ENCODE results near the gene MOB1B. TPM values are rescaled to one million over a fixed set of nuclear protein-coding genes. Genes with fewer than 3 reads are reported as not detected.

The MOB1B gene
- total RNA-seq, result 10 to 100 TPM; 17.7 to 26.0 TPM

GRCh38 chr4:70901984-70902576 lies at the start of gene MOB1B:
TSS of gene MOB1B (plus strand) at chr4:70902369. CDS start at chr4:70902537, 168 bp downstream.
- H3K27ac ChIP-seq, result peak within 1 kb of the TSS; percentile 70 to 85
- DNase-seq (ENCODE audit: low spot score), result peak; percentile 54
- ATAC-seq (ENCODE audit: insufficient number of reproducible peaks, low FRiP score, low read depth), result peak; percentile 88
- peak within 1 kb of the TSS; percentile 79 for H3K4me3 ChIP-seq
- H3K4me1 ChIP-seq (ENCODE audit: control insufficient read depth in 1 of 2, low read depth in 2 of 2), result peaks cover 0 to 3% of the 10 kb centered on the region in 2 donors
- no peaks in the 10 kb centered on the region for H3K36me3 ChIP-seq
- TF ChIP-seq CTCF (IDR thresholded peaks at IDR 0.05), result peak; percentile 48
- H3K9me3 ChIP-seq, result no peaks in the 10 kb centered on the region
- no peaks in the 10 kb centered on the region for H3K27me3 ChIP-seq (replicated peaks; ENCODE audit: insufficient read depth)

GRCh38 chr4:70855464-70855863 lies 46.7 kb upstream of the MOB1B start:
- ATAC-seq (ENCODE audit: insufficient number of reproducible peaks, low FRiP score, low read depth) (no peak), DNase-seq (ENCODE audit: low spot score) (no peak)
- H3K27ac ChIP-seq, result no peak overlapping the region
- no peak overlapping the region for H3K4me3 ChIP-seq
- TF ChIP-seq CTCF (IDR thresholded peaks at IDR 0.05), result no peak
- H3K27me3 ChIP-seq (replicated peaks; ENCODE audit: insufficient read depth), result no peaks in the 10 kb centered on the region
- no peaks in the 10 kb centered on the region for H3K36me3 ChIP-seq
- H3K9me3 ChIP-seq, result no peaks in the 10 kb centered on the region
- no peaks in the 10 kb centered on the region for H3K4me1 ChIP-seq (ENCODE audit: control insufficient read depth in 1 of 2, low read depth in 2 of 2)

GRCh38 chr4:70858454-70858853 lies 43.7 kb upstream of the MOB1B start:
- H3K4me1 ChIP-seq (ENCODE audit: control insufficient read depth in 1 of 2, low read depth in 2 of 2), result no peaks in the 10 kb centered on the region
- DNase-seq (ENCODE audit: low spot score), result no peak
- H3K4me3 ChIP-seq, result no peak overlapping the region
- H3K9me3 ChIP-seq, result no peaks in the 10 kb centered on the region
- H3K36me3 ChIP-seq, result no peaks in the 10 kb centered on the region
- no peak for TF ChIP-seq CTCF (IDR thresholded peaks at IDR 0.05)
- no peaks in the 10 kb centered on the region for H3K27me3 ChIP-seq (replicated peaks; ENCODE audit: insufficient read depth)
- ATAC-seq (ENCODE audit: insufficient number of reproducible peaks, low FRiP score, low read depth), result no peak
- H3K27ac ChIP-seq, result no peak overlapping the region

- no peaks in the 10 kb centered on the region for H3K27me3 ChIP-seq (replicated peaks; ENCODE audit: insufficient read depth)
- H3K4me3 ChIP-seq, result no peak overlapping the region
- no peak for DNase-seq (ENCODE audit: low spot score)
- no peaks in the 10 kb centered on the region for H3K9me3 ChIP-seq
- no peaks in the 10 kb centered on the region for H3K36me3 ChIP-seq
- no peak overlapping the region for H3K27ac ChIP-seq
- TF ChIP-seq CTCF (IDR thresholded peaks at IDR 0.05), result no peak
- no peaks in the 10 kb centered on the region for H3K4me1 ChIP-seq (ENCODE audit: control insufficient read depth in 1 of 2, low read depth in 2 of 2)
- no peak for ATAC-seq (ENCODE audit: insufficient number of reproducible peaks, low FRiP score, low read depth)
Measured at GRCh38 chr4:70859066-70859465, 43.1 kb upstream of the MOB1B start.

GRCh38 chr4:70863099-70863790 lies 38.9 kb upstream of the MOB1B start:
- Histone ChIP-seq H3K27ac (no peak overlapping the region), H3K4me1 (ENCODE audit: control insufficient read depth in 1 of 2, low read depth in 2 of 2) (no peaks in the 10 kb centered on the region), H3K4me3 (no peak overlapping the region), H3K36me3 (no peaks in the 10 kb centered on the region), H3K9me3 (no peaks in the 10 kb centered on the region), H3K27me3 (replicated peaks; ENCODE audit: insufficient read depth) (no peaks in the 10 kb centered on the region)
- TF ChIP-seq CTCF (IDR thresholded peaks at IDR 0.05), result no peak
- no peak for ATAC-seq (ENCODE audit: insufficient number of reproducible peaks, low FRiP score, low read depth)
- no peak for DNase-seq (ENCODE audit: low spot score)

Measured in thoracic aorta (tissue), 2 donors.